ENCODE data around the gene IGF2BP3.

The IGF2BP3 gene

GRCh38 chr7:23378996-23379395 lies 91.3 kb downstream of the IGF2BP3 start:
- TF ChIP-seq CTCF (conservative IDR thresholded peaks at IDR 0.05; ENCODE audit: low read depth, low read length): no peak
- no peak overlapping the region for H3K4me3 ChIP-seq (ENCODE audit: low read depth, low read length)
- no peak for DNase-seq (ENCODE audit: low read depth)

- peak; percentile 59 for DNase-seq (ENCODE audit: low read depth)
- TF ChIP-seq CTCF (conservative IDR thresholded peaks at IDR 0.05; ENCODE audit: low read depth, low read length): no peak
- H3K4me3 ChIP-seq (ENCODE audit: low read depth, low read length): no peak overlapping the region
Measured at GRCh38 chr7:23377134-23377533, 93.2 kb downstream of the IGF2BP3 start.

GRCh38 chr7:23373151-23374004 lies 96.9 kb downstream of the IGF2BP3 start:
- no peak overlapping the region for H3K4me3 ChIP-seq (ENCODE audit: low read depth, low read length)
- no peak for TF ChIP-seq CTCF (conservative IDR thresholded peaks at IDR 0.05; ENCODE audit: low read depth, low read length)
- DNase-seq (ENCODE audit: low read depth): no peak

GRCh38 chr7:23372611-23373010 lies 97.7 kb downstream of the IGF2BP3 start:
- TF ChIP-seq CTCF (conservative IDR thresholded peaks at IDR 0.05; ENCODE audit: low read depth, low read length): no peak
- H3K4me3 ChIP-seq (ENCODE audit: low read depth, low read length): no peak overlapping the region
- DNase-seq (ENCODE audit: low read depth): no peak

- no peak overlapping the region for H3K4me3 ChIP-seq (ENCODE audit: low read depth, low read length)
- no peak for TF ChIP-seq CTCF (conservative IDR thresholded peaks at IDR 0.05; ENCODE audit: low read depth, low read length)
- no peak for DNase-seq (ENCODE audit: low read depth)
Measured at GRCh38 chr7:23371654-23372053, 98.6 kb downstream of the IGF2BP3 start.

GRCh38 chr7:23369695-23370404 lies 100.4 kb downstream of the IGF2BP3 start:
- no peak for TF ChIP-seq CTCF (conservative IDR thresholded peaks at IDR 0.05; ENCODE audit: low read depth, low read length)
- DNase-seq (ENCODE audit: low read depth): no peak
- H3K4me3 ChIP-seq (ENCODE audit: low read depth, low read length): no peak overlapping the region
